ENCODE data around the gene ERBB2. TPM values are rescaled to one million over a fixed set of nuclear protein-coding genes. Genes with fewer than 3 reads are reported as not detected.

ERBB2 gene
- total and polyA plus RNA-seq, 9 of the 15 experiments (the other 6 are each of a cell fraction or from before 2014, with no cell fraction given): 0.74 to 5.6 (median 3.3) TPM

DNA sequence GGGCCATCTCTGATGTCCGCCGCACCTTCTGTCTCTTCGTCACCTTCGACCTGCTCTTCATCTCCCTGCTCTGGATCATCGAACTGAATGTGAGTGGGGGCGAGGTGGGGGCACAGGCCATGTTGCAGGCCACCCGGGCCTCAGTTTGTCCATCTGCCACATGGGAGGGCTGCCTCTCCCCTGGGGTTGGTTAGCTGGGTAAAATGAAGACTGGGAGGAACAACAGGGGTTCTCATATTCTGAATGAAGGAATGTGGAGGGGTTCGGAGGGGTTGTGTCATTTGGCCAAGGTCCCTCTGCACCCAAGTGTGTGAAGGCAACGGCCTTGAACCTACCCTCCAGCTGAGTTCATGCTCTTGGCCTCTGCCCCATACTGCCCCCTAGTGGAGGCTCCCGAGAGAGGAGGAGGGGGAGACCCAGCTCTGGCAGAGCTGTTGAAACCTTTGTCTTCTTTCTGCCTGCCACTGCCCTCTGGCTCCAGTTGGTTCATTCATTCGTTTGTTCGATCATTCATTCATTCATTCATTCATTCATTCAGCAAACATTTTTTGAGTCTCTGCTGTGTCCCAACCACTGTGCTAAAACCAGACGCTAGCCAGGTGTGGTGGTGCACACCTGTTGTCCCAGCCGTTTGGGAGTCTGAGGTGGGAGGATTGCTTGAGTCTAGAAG is 46.1 kb upstream of the ERBB2 start (continued):
- TF ChIP-seq ZNF707 (CRISPR knock-in tag; conservative IDR thresholded peaks at IDR 0.05) (no peak), NR2C1 (IDR thresholded peaks at IDR 0.05) (no peak), NR2C1 (tag; IDR thresholded peaks at IDR 0.05) (peak; percentile 49; the same call in 1 of the 2 replicates), ARHGAP35 (IDR thresholded peaks at IDR 0.05; ENCODE audit: partially characterized antibody) (no peak), ADNP (tag; IDR thresholded peaks at IDR 0.05) (peak; percentile 76), RFX1 (IDR thresholded peaks at IDR 0.05) (no peak), SMARCC2 (IDR thresholded peaks at IDR 0.05; ENCODE audit: low read depth) (peak; percentile 46; the same call in 1 of the 2 replicates), FOXK2 (conservative IDR thresholded peaks at IDR 0.05 in 1 of 2, IDR thresholded peaks at IDR 0.05 in 1 of 2; ENCODE audit: low read depth in 2 of 2) (no peak), ZNF445 (CRISPR knock-in tag; IDR thresholded peaks at IDR 0.05; ENCODE audit: low read depth) (no peak), ZNF263 (CRISPR knock-in tag; IDR thresholded peaks at IDR 0.05; ENCODE audit: borderline replicate concordance) (peak; percentile 38; the same call in 1 of the 2 replicates)
- TF ChIP-seq, protein P1, sequence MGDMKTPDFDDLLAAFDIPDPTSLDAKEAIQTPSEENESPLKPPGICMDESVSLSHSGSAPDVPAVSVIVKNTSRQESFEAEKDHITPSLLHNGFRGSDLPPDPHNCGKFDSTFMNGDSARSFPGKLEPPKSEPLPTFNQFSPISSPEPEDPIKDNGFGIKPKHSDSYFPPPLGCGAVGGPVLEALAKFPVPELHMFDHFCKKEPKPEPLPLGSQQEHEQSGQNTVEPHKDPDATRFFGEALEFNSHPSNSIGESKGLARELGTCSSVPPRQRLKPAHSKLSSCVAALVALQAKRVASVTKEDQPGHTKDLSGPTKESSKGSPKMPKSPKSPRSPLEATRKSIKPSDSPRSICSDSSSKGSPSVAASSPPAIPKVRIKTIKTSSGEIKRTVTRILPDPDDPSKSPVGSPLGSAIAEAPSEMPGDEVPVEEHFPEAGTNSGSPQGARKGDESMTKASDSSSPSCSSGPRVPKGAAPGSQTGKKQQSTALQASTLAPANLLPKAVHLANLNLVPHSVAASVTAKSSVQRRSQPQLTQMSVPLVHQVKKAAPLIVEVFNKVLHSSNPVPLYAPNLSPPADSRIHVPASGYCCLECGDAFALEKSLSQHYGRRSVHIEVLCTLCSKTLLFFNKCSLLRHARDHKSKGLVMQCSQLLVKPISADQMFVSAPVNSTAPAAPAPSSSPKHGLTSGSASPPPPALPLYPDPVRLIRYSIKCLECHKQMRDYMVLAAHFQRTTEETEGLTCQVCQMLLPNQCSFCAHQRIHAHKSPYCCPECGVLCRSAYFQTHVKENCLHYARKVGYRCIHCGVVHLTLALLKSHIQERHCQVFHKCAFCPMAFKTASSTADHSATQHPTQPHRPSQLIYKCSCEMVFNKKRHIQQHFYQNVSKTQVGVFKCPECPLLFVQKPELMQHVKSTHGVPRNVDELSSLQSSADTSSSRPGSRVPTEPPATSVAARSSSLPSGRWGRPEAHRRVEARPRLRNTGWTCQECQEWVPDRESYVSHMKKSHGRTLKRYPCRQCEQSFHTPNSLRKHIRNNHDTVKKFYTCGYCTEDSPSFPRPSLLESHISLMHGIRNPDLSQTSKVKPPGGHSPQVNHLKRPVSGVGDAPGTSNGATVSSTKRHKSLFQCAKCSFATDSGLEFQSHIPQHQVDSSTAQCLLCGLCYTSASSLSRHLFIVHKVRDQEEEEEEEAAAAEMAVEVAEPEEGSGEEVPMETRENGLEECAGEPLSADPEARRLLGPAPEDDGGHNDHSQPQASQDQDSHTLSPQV (IDR thresholded peaks at IDR 0.05): peak; percentile 44; the same call in 1 of the 2 replicates
